IPS DF 19.7 (cell line): ENCODE data around the gene PRR5L.

ENCODE experiments used
- DNase-seq: peaks from one replicate; pipeline ENCODE4 v3.0.0-alpha.2; 2013; ENCODE audit warnings: low read depth, low spot score

Gene PRR5L

GRCh38 chr11:36358436-36358835 is 62.3 kb downstream of the PRR5L start:
- DNase-seq: no peak

GRCh38 chr11:36360318-36360717 is 64.2 kb downstream of the PRR5L start:
- DNase-seq: no peak

GRCh38 chr11:36360826-36361415 is 64.8 kb downstream of the PRR5L start:
- DNase-seq: no peak

- no peak for DNase-seq
Measured at GRCh38 chr11:36361472-36361871, 65.4 kb downstream of the PRR5L start.

- DNase-seq: no peak
Measured at GRCh38 chr11:36361901-36362391, 65.9 kb downstream of the PRR5L start.

- DNase-seq: no peak
Measured at GRCh38 chr11:36362902-36363301, 66.8 kb downstream of the PRR5L start.

GRCh38 chr11:36363361-36364268 is 67.5 kb downstream of the PRR5L start:
- DNase-seq: no peak

- no peak for DNase-seq
Measured at GRCh38 chr11:36364551-36365325, 68.7 kb downstream of the PRR5L start.

GRCh38 chr11:36365907-36366306 is 69.8 kb downstream of the PRR5L start:
- no peak for DNase-seq

- DNase-seq: no peak
Measured at GRCh38 chr11:36367806-36368680, 72.0 kb downstream of the PRR5L start.

- DNase-seq: no peak
Measured at GRCh38 chr11:36371181-36371580, 75.1 kb downstream of the PRR5L start.

GRCh38 chr11:36371590-36371989 is 75.5 kb downstream of the PRR5L start:
- no peak for DNase-seq

GRCh38 chr11:36372101-36372771 is 76.1 kb downstream of the PRR5L start:
- no peak for DNase-seq

GRCh38 chr11:36373016-36374010 is 77.2 kb downstream of the PRR5L start:
- DNase-seq: no peak

GRCh38 chr11:36374726-36375125 is 78.6 kb downstream of the PRR5L start:
- DNase-seq: no peak

- no peak for DNase-seq
Measured at GRCh38 chr11:36375353-36376008, 79.4 kb downstream of the PRR5L start.

- DNase-seq: no peak
Measured at GRCh38 chr11:36376009-36376887, 80.2 kb downstream of the PRR5L start.
